HG02938 (cell line): ENCODE measurements around the gene CITED4.

Source experiments
- ATAC-seq: cut with Tn5 transposase; IDR thresholded peaks from one replicate; pipeline ENCODE4 v1.9.1; 2021; ENCODE audit warnings: mild to moderate bottlenecking, moderate library complexity; ENCODE audit not compliant: unreplicated experiment

Gene CITED4

GRCh38 chr1:40855513-40855912 is 6.7 kb downstream of the CITED4 start:
- no peak for ATAC-seq

- no peak for ATAC-seq
These were observed 8.3 kb downstream of the CITED4 start for GRCh38 chr1:40853885-40854170.

DNA sequence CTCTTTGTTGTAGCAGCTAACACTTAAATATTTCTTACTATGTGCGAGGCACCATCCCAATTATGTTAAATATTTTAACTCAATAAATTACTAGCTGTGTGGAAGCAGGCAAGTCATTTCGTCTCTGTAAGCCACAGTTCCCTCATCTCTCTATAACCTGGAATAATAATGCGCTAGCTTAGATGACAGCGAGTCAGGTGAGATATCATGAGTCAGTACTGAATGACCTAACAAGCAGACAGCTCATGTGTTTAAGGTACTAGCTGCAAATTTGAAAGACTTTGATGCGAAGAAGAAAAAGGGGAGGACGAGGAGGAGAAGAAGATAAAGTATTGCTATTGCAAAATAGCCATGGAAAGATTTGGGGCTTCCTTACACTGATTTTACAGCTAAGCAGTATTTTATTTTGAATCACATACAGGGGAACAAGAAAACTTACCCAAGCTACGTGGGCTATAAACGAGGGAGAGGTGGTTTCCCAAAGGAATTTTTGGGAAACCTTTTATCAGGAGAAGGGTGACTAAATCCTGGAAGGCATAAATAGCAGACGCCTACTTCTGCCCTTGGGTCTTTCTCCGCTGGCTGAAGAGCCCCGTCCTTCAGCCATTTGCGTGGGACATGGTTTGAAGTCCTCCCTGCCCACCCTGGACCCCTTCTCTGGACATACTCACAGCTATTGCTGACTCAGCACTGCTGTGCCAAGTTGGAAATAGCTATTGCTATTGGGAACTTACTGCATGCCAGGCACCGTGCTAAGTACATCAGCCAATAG is 8.9 kb downstream of the CITED4 start:
- ATAC-seq, result no peak

DNA sequence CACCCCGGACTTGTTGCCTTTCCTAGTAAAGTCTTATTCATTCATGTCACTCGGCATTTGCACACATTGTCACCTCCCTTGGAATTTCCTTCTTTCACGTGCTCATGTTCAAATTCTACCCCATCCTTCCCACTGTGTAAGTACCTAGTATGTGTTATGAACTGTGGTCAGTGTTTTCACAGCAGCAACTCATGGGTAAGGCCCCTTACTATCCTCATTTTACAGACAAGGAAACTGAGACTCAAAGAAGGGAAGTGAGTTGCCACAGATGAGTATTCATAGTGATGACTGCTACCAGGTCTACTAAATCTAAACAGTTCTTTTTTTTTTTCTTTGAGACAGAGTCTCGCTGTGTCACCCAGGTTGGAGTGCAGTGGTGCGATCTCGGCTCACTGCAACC is 10.5 kb downstream of the CITED4 start:
- ATAC-seq, result no peak

DNA sequence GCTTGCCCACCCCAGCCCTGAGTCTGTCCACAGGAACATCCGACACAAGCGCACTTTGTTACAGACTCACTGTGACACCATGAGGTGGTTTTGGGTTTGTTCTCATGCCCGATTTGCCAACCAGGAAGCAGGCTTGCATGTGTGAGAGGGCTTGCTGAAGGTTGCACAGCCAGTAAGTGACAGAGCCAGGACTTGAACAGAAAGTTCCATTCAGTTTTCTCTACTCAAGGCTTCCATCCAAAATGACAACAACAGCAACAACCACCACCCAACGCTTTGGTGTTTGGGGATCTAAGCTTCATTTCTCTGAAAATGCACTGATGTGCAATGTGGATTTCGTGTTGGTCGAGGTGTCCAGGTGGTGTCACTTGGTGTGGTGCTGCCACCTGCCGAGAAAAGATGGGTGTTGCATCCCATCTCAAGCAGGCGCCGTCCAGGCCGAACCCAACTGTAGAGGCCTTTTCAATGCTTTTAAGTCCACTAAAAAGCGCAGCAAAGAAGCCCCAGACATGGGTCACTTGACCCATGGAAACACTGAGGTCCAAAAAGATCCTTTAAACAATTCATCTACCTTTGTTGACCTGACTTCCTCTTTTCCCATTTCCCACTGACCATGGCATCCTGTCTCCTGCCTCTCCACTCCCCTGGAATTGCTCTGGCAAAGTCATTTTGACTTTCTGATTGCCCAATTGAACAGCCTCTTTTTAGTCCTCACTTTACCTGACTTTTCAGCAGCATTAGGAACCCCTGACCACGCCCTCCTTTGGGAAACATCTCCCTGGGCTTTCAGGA is 12.2 kb downstream of the CITED4 start:
- ATAC-seq, result peak; percentile 57

DNA sequence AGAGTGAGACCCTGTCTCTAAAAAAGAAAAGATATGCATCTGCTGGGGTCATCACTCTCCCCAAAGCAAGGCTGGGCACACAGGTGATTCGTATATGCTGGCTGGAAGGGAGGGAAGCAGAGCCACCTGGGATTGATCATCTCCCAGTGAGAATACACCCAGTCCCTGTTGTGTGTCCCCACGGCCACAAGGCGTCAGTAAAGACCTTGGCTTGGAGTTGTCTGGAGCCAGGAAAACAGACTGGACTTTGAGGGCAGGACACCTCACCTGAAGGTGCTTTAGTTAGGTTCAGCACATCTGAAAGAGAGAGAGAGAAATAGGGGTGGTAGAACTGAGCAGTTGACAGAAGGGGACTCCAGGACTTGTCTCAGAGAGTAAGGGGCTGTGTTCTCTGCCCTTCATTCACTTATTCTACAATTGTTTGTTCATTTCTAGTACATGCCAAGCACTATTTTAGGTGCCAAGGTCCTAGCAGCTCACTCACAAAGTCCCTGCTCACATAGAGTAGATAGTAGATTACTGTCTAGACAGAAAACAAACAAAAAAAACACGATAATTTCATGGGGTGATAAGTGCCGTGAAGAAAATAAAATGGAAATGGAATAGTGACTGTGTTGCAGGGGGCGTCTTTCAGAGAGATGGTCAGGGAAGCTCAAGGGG is 13.5 kb downstream of the CITED4 start:
- ATAC-seq, result no peak

GRCh38 chr1:40847023-40847745 is 15.0 kb downstream of the CITED4 start:
- ATAC-seq, result no peak

GRCh38 chr1:40845895-40846294 is 16.3 kb downstream of the CITED4 start:
- no peak for ATAC-seq

GRCh38 chr1:40844887-40845878 is 17.0 kb downstream of the CITED4 start:
- no peak for ATAC-seq

DNA sequence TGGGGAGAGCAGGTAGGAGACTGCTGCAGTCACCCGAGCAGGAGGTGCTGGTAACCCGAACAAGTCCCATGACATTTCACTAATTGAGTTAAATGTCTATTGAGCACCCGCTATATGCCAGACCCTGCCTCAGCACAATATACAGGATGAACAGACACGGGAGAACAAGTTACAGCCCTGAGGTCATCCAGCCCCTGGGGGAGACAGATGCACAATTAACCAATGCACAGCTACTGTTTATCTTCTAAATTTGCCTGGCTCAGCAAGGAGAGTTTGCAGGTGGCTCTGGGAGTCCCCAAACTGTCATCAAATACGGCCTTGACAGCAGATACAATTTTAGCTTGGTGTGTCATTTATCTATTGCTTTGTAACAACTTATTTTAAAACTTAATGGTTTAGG is 18.1 kb downstream of the CITED4 start:
- no peak for ATAC-seq

DNA sequence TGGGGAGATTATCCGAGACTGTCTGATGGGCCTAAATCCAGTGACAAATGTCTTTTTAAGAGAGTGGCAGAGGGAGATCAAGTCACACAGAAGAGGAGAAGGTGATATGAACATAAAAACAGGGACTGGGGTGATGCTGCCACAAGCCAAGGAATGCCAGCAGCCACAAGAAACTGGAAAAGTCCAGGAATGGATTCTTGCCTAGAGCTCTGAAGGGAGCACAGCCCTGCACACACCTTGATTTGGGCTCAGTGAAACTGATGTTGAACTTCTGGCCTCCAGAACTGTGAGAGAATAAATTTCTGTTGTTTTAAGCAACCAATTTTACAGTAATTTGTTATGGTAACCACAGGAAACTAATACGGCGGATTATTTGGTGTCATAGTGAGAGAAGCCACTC is 19.5 kb downstream of the CITED4 start:
- ATAC-seq, result no peak

GRCh38 chr1:40842207-40842606 is 20.0 kb downstream of the CITED4 start:
- no peak for ATAC-seq

GRCh38 chr1:40841602-40842001 is 20.6 kb downstream of the CITED4 start:
- ATAC-seq, result no peak

- ATAC-seq, result no peak
These were observed 21.4 kb downstream of the CITED4 start for GRCh38 chr1:40840526-40841323.

DNA sequence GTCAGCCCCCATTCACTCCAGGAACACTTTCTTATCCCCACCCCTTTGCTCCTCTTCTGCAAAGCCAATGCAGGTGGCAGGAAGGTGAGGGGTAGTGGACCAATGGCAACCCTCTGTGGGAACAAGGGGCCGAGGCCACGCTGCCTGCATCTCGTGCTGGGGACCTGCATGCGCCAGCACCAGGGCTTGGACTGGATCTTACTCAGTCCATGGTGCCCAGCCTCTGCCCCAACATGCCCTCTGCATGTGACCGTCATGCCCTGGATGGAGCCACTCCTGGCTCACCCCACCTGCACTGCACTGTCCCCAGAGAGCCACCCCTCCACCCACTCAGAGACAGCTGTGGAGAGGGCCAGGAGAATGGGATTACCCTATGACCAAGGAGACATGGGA is 22.2 kb downstream of the CITED4 start:
- ATAC-seq, result no peak

- no peak for ATAC-seq
These were observed 22.9 kb downstream of the CITED4 start for GRCh38 chr1:40838980-40839942.

GRCh38 chr1:40838045-40838979 is 23.9 kb downstream of the CITED4 start:
- ATAC-seq, result no peak
